Heart left ventricle (tissue), 16 donors: ENCODE measurements around the gene DDN. TPM values are rescaled to one million over a fixed set of nuclear protein-coding genes. Genes with fewer than 3 reads are reported as not detected.

Experiments used
- ATAC-seq, 4 donors: fragments of 200-7000 bp; cut with Tn5 transposase; one replicate each; pipeline ENCODE4 v1.9.1; 2020 to 2022; ENCODE audit warnings: moderate library complexity in 4 of 4, mild to moderate bottlenecking in 3 of 4, moderate number of reproducible peaks in 1 of 4
- DNase-seq, 5 donors: peaks; one replicate each; pipeline ENCODE4 v3.0.0-alpha.2; 2020
- H3K27ac ChIP-seq, 12 donors: fragments of 200-600 bp; sonication (generic) in 4 of 12; one replicate each; pipeline versions ENCODE4 v1.5.0 to v1.8.0; 2016 to 2022; ENCODE audit warnings: mild to moderate bottlenecking in 2 of 12
- H3K27me3 ChIP-seq, 9 donors: fragments of 200-600 bp; sonication (generic) in 2 of 9; one replicate each; pipeline versions ENCODE4 v1.5.1 to v1.8.0; 2016 to 2022; ENCODE audit warnings: mild to moderate bottlenecking in 3 of 9
- H3K36me3 ChIP-seq, 9 donors: fragments of 200-600 bp; sonication (generic) in 2 of 9; one replicate each; pipeline versions ENCODE4 v1.5.0 to v1.8.0; 2018 to 2022; ENCODE audit warnings: mild to moderate bottlenecking in 2 of 9
- H3K4me1 ChIP-seq, 12 donors: fragments of 200-600 bp; sonication (generic) in 4 of 12; one replicate each; pipeline versions ENCODE4 v1.5.0 to v1.8.0; 2016 to 2022; ENCODE audit warnings: mild to moderate bottlenecking in 3 of 12
- H3K4me3 ChIP-seq, 12 donors: fragments of 200-600 bp; sonication (generic) in 4 of 12; one replicate each; pipeline versions ENCODE4 v1.5.0 to v1.8.0; 2017 to 2022; ENCODE audit warnings: mild to moderate bottlenecking in 9 of 12, moderate library complexity in 4 of 12
- H3K9me3 ChIP-seq, 12 donors: fragments of 200-600 bp; sonication (generic) in 4 of 12; one replicate each; pipeline versions ENCODE4 v1.5.0 to v1.8.0; 2016 to 2022; ENCODE audit warnings: mild to moderate bottlenecking in 1 of 12
- CTCF ChIP-seq, 12 donors: fragments of 200-600 bp; sonication (generic) in 4 of 12; IDR thresholded peaks; one replicate each; pipeline versions ENCODE4 v1.5.0 to v1.8.0; 2018 to 2022; ENCODE audit warnings: antibody characterized with exemption in 12 of 12, mild to moderate bottlenecking in 5 of 12
- POLR2A ChIP-seq, 2 donors: fragments of 450-650 bp; IDR thresholded peaks; one replicate each; pipeline ENCODE4 v1.6.1; 2017; ENCODE audit warnings: antibody characterized with exemption in 2 of 2, mild to moderate bottlenecking in 2 of 2, moderate library complexity in 2 of 2
- WGBS, 4 donors: extraction: QIAGEN DNeasy Blood & Tissue Kit in 2 of 4; methylation state at CpG; one replicate each; pipeline versions ENCODE4 v1.1.5 to v1.1.7; 2013 to 2018; 5-methylcytosine and 5-hydroxymethylcytosine counted together
- intact Hi-C, 10 donors: fragments of 100-400 bp; cut with DNase I; formaldehyde crosslinking; loops; one replicate each; pipeline versions ENCODE4 v1.11.1 to v1.14.2; 2022
- polyA plus RNA-seq, 2 donors: library from polyadenylated mRNA; stranded (reverse); fragments of 200-250 nt; gene quantifications; one replicate each; pipeline ENCODE4 v1.2.3, GENCODE V29; 2013
- total RNA-seq, 9 donors: library from RNA; depleted of rRNA in 2 of 9; stranded (reverse); fragments of >200 nt in 2 of 9; fragmentation: NEBNext Ultra II Directional in 3 of 9; extraction: Animal tissue kit (Norgen Biotek cat#: 25700) in 3 of 9; gene quantifications; one replicate each; pipeline versions ENCODE4 v1.1.0 to v1.2.4, GENCODE V29; 2016 to 2023
- donor health status: ischemic (EF 13 %, LVEDD 7.1; RV severe dilation, severe dysfunction).
- donor health status: healthy with polysubstance abuse.
- donor health status: DM: no; HTN: yes; CAD: no.
- donor health status: DM: no; HTN: no; CAD: no.
- donor health status: ischemic (EF 25% LVEDD 6.9; RV normal size, moderate dysfunction).
- donor health status: ischemic (EF 25% LVEDD 5.7; RV mildly dilated, moderate dysfunction).
- donor health status: healthy.
- donor health status: DM: yes; HTN: yes; CAD: no.
- donor health status: ischemic (EF 35%, LVEDD 5.7; RV mildly dilated, moderate dysfunction).
- donor health status: nonischemic (EF 11% LVEDD 7.7; RV severe dilation, severe dysfunction).
- donor health status: DM: yes; HTN: yes; CAD: no.
- donor health status: PGD.
- donor health status: ischemic (EF 29% LVEDD 5.4; RV normal size, mild dysfunction).
- donor health status: nonischemic (EF 23%, LVEDD 6.1; RV moderate dilation, normal function).

Gene DDN
- total and polyA plus RNA-seq, 11 donors = 0.40 to 2.8 (median 0.95) TPM

DNA sequence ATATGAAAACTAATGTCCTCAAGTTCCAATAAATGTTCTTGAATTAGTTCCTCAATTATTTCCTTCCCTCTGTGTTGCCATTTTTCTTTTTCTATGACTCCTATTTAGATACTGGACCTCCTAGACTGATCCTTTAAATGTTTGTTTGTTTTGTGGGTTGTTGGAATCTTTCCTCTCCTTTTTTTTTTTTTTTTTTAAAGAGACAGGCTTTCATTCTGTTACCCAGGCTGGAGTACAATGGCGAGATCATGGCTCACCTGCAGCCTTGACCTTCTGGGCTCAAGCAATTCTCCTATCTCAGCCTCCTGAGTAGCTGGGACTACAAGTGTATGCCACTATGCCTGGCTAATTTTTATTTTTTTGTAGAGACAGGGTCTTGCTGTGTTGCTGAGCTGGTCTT, 9.8 kb upstream of the DDN start:
- H3K4me3 ChIP-seq = no peak overlapping the region
- H3K36me3 ChIP-seq = peaks cover 0 to 86% (median 73%) of the 10 kb centered on the region in 9 donors
- no peak for TF ChIP-seq CTCF (IDR thresholded peaks at IDR 0.05)
- TF ChIP-seq POLR2A (IDR thresholded peaks at IDR 0.05) = no peak
- no peaks in the 10 kb centered on the region for H3K9me3 ChIP-seq
- WGBS, 4 donors = 93 to 98% (median 97%) methylated on average over 1 of the region's 1 CpG
- DNase-seq (no peak), ATAC-seq (no peak)
- intact Hi-C loops = no loop called here
- peaks cover 0 to 9% (median 0%) of the 10 kb centered on the region in 12 donors for H3K4me1 ChIP-seq
- peaks cover 0 to 4% (median 0%) of the 10 kb centered on the region in 9 donors for H3K27me3 ChIP-seq
- H3K27ac ChIP-seq = no peak overlapping the region

DNA sequence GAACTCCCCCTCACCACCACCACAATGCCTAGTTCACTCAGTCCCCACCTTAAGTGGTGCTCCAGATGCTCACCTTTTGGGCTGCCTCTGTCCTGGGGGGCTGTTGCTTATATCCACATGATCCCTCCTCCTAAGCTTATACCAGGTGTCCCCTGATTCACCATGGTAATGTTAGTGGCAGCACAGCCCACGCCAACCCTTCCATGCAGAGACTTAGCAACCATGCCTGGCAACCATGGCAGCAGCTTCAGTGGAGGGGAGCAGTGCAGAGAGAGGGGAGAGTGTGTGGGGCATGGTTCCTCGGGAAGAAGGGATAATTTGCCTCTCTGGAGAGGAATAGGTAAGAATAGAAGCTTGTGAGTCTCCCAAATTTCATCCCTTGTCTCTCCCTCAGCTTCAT, 1.2 kb upstream of the DDN start:
- ATAC-seq (no peak), DNase-seq (peak in 1 of 5 donors; percentile 10)
- Histone ChIP-seq H3K27me3 (peaks cover 0 to 43% (median 6%) of the 10 kb centered on the region in 9 donors), H3K4me1 (peaks cover 4 to 49% (median 36%) of the 10 kb centered on the region in 12 donors), H3K4me3 (peak overlapping the region in 1 of 12 donors; percentile 43), H3K9me3 (no peaks in the 10 kb centered on the region), H3K36me3 (peaks cover 0 to 49% (median 43%) of the 10 kb centered on the region in 9 donors), H3K27ac (peak overlapping the region in 4 of 12 donors; percentile 3 to 68 (median 50))
- no peak for TF ChIP-seq CTCF (IDR thresholded peaks at IDR 0.05)
- TF ChIP-seq POLR2A (IDR thresholded peaks at IDR 0.05) = no peak
- 85 to 93% (median 88%) methylated on average over 2 of the region's 2 CpGs for WGBS, 4 donors
- intact Hi-C loops = no loop called here

DNA sequence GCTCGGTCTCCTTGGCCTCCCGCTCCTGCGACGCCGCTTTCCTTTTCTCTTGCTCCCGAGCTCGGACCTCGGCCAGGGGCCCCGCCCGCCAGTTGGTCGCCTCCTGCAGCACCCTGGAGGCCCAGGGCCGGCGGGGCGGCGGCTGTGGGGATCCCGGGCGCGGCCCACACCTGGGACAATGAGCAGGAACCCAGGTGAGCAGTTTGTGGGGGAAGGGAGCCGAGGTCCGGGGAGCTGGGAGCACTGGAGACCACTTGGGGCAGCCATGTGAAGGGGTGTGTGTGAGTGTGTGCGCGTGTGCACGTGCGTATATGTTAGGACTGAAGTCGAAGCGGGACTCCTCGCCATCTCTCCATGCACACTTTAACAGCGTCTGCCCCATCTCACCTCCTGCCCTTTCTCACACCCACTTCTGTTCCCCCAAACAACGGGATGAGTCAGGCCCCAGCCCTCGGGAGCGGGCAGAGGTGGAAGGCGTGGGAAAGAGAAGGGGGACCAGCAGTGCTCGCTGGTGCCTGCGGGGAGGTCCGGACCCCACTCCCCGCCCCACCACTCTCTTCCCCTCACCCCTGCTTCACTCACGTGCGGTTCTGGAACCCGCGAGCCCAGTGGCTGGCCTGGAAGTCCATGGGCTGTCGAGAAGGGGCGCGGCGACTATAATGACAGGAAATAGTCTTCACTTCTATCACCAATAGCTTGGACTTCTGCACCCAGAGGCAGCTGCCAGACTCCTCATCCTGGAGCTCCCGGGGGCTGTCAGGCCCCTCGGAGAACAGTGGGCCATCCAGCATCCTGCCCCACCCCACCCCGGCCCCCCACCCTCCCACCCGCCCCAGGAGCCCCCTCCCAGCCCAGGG, 450 bp downstream of the DDN start:
- no peaks in the 10 kb centered on the region for H3K9me3 ChIP-seq
- intact Hi-C loops = loop anchor here in 4 of 10 donors (5.0 kb wide), 2 partner anchors 56 to 146 kb away; partner anchors contain the start of gene DDX23 (in 3 of the 4)
- peaks cover 0 to 34% (median 28%) of the 10 kb centered on the region in 9 donors for H3K36me3 ChIP-seq
- TF ChIP-seq CTCF (IDR thresholded peaks at IDR 0.05) = no peak
- TF ChIP-seq POLR2A (IDR thresholded peaks at IDR 0.05) = no peak
- DNase-seq (peak in 3 of 5 donors; percentile 36 to 63 (median 40)), ATAC-seq (peak in 2 of 4 donors; percentile 1)
- peak overlapping the region in 2 of 12 donors; percentile 39 to 68 for H3K27ac ChIP-seq
- peak overlapping the region; percentile 15 to 66 (median 47) for H3K4me3 ChIP-seq
- peaks cover 4 to 56% (median 39%) of the 10 kb centered on the region in 12 donors for H3K4me1 ChIP-seq
- 1 to 5% (median 3%) methylated on average over 31 to 48 of the region's 48 CpGs for WGBS, 4 donors
- peaks cover 3 to 57% (median 9%) of the 10 kb centered on the region in 9 donors for H3K27me3 ChIP-seq
